ENCODE results near the gene KRT15. TPM values are rescaled to one million over a fixed set of nuclear protein-coding genes. Genes with fewer than 3 reads are reported as not detected.

KRT15 gene
- total and polyA plus RNA-seq, 9 of the 15 experiments (the other 6 are each of a cell fraction or from before 2014, with no cell fraction given), result 0.28 to 4.4 (median 0.56) TPM

GRCh38 chr17:41496803-41497484 lies 21.7 kb downstream of the KRT15 start (continued):
- no peak for TF ChIP-seq RBBP5 (IDR thresholded peaks at IDR 0.05; ENCODE audit: borderline replicate concordance, insufficient read depth, low read length, poor library complexity, severe bottlenecking)
- no peak for TF ChIP-seq ZNF184 (CRISPR knock-in tag; IDR thresholded peaks at IDR 0.05)
- TF ChIP-seq GABPB1 (CRISPR knock-in tag; IDR thresholded peaks at IDR 0.05), result peak; percentile 34; the same call in 1 of the 2 replicates
- TF ChIP-seq REST (IDR thresholded peaks at IDR 0.05; ENCODE audit: borderline replicate concordance), result peak; percentile 74
- TF ChIP-seq REST (CRISPR knock-in tag; IDR thresholded peaks at IDR 0.05; ENCODE audit: low read depth), result no peak
- no peak for TF ChIP-seq NFE2 (IDR thresholded peaks at IDR 0.05; ENCODE audit: low read depth)
- no peak for TF ChIP-seq GTF2F1 (IDR thresholded peaks at IDR 0.05; ENCODE audit: low read depth, low read length)
- no peak for TF ChIP-seq NELFE (IDR thresholded peaks at IDR 0.05; ENCODE audit: insufficient read depth, insufficient read length)
- no peak for TF ChIP-seq CAMTA2 (CRISPR knock-in tag; conservative IDR thresholded peaks at IDR 0.05)
- TF ChIP-seq MTA2 (IDR thresholded peaks at IDR 0.05; ENCODE audit: low read depth), result no peak
- no peak for TF ChIP-seq ELK1 (CRISPR knock-in tag; IDR thresholded peaks at IDR 0.05)
- no peak for TF ChIP-seq PTTG1 (tag; IDR thresholded peaks at IDR 0.05; ENCODE audit: low read depth)
- TF ChIP-seq SNIP1 (IDR thresholded peaks at IDR 0.05; ENCODE audit: low read depth), result no peak
- TF ChIP-seq HNRNPLL (IDR thresholded peaks at IDR 0.05; ENCODE audit: low read depth, low read length, poor library complexity, severe bottlenecking), result no peak
- no peak for TF ChIP-seq E2F3 (CRISPR knock-in tag; IDR thresholded peaks at IDR 0.05)
- TF ChIP-seq KLF16 (IDR thresholded peaks at IDR 0.05), result 0 out of 2 replicates have a peak, but pooled peaks have one; percentile 21
- TF ChIP-seq MLLT1 (IDR thresholded peaks at IDR 0.05), result no peak
- TF ChIP-seq IRF9 (tag; IDR thresholded peaks at IDR 0.05), result no peak
